Measurements from ENCODE around the gene LMX1A. TPM values are rescaled to one million over a fixed set of nuclear protein-coding genes. Genes with fewer than 3 reads are reported as not detected.

LMX1A gene
- total RNA-seq, 2 experiments from 2014 or later = not detected

DNA sequence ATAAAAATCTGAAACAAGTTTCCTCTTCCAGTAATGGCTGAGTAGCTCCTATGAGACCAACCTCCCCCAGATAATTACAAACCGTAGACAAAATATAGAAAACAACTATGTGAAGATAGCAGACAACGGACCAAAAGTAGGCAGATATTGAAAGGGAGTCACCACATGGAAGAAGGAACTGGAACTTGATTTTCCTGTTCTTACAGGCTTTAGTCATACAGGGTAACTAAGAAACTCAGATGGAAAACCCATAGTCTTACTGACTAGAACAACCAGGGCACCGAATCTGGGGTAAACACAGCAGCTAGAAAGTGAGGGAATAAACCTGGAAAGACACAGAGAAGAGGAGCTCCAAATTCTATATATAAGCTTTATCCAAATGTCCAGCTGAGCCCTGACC, 26.0 kb downstream of the LMX1A start:
- CTCF ChIA-PET = no interaction called here

DNA sequence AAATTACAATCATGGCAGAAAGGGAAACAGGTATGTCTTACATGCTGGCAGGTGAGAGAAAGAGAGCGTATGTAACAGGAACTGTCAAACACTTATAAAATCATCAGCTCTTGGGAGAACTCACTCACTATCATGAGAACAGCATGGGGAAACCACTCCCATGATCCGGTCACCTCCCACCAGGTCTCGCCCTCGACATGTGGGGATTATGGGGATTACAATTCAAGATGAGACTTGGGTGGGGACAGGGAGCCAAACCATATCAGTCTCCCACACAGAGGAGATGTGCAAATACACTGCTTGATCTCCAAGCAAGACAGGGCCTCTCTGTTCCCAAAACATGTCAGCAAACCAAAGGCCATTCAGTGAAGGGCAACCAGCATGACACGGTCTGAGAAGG, 27.4 kb downstream of the LMX1A start:
- CTCF ChIA-PET = no interaction called here
- POLR2A ChIA-PET = no interaction called here

More for the DNA sequence above, 26.0 kb downstream of the LMX1A start:
- POLR2A ChIA-PET = no interaction called here

DNA sequence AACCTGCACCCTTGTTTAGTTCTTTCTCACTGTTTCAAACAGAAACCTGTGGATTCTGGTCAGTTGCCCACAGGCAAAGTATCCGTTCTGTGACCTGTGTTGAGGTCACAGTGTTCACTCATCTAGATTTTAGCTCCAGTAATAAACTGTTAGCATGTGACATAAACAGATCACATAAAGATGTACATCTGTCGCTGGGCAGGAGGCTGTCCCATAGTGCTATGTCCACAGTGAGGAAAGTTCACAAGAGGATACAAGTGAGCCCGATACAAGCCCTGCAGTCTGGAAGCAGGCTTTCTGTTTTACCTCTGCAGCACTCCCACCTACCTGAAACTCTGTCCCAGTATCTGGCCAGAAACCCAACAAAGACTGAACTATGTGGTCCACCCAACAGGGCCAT, 28.4 kb downstream of the LMX1A start:
- ChIA-PET CTCF (no interaction called here), POLR2A (no interaction called here)

DNA sequence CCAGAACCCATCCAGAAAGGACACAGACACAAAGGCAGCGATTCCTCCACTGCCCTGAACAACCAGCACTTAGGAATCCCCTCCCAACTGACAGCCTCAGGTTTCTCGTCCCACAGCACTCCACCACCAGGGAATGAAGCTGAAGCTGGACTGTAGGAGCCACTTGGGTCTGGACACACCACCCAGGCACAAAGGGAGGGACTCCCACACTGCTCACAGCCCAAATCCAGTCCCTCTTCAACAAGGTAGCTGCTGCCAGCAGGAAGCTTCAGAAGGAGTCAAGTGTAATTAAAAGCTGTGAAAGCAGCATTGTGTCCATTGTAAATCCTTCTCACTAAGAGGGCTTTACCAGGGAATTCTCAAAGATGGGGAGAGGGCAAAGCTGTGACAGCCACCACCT, 29.0 kb downstream of the LMX1A start:
- POLR2A ChIA-PET = no interaction called here
- CTCF ChIA-PET = no interaction called here

DNA sequence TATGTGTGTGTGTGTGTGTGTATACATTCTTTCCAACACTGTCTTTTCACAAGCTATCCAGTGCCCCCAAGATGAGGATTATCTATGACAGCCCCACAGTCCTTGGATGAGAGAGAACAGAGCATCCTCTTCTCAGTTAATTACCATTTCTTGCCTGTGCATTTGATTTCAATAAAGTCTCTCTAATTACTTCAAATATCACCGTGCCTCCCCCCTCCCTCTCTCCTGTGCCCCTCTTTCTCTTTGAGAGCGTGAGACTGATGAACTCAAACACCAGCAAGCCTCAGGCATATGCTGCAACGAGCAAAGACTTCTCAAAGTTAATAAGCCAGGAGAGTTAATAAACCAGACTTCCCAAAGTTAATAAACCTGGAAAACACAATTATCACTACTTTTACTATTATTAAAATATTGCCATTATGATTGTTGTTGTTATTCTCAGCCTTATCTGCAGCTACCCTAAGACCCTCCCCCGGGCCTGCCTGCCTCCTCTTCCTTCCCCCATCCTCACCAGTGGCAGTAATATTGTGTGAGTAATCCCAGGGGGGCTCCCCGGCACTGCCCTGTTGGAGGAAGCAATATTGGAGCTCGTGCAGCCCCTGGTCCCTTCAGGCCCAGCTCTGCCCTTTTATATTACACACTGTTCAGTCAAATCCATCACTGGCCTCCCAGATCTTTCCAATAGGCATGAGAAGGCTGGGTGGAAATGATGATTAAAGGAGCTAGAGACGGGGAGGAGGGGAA, 30.9 kb downstream of the LMX1A start:
- CTCF ChIA-PET = interaction anchor here (0.6 kb wide), 1 partner anchor 14 kb away, joined by 3 read pairs; no protein-coding TSS in a partner anchor
- POLR2A ChIA-PET = no interaction called here

DNA sequence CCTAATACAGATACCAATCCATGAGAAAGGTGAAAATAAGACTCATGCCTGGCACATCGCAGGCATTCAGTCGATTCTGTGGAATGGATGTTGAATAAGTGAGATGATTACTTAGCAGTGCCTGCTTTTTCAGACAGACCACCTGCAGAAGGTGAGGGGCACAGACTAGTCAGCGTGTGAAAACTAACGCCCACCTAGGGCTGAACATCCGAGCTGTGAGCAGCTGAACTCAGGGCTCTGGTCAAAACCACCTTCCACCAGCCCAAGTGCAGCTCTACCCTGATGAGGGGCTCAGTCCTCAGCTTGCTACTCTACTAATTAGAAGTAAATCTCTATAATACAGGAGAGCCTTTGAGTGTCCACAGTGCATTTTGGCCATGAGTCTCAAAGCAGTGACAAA, 32.5 kb downstream of the LMX1A start:
- POLR2A ChIA-PET = no interaction called here

DNA sequence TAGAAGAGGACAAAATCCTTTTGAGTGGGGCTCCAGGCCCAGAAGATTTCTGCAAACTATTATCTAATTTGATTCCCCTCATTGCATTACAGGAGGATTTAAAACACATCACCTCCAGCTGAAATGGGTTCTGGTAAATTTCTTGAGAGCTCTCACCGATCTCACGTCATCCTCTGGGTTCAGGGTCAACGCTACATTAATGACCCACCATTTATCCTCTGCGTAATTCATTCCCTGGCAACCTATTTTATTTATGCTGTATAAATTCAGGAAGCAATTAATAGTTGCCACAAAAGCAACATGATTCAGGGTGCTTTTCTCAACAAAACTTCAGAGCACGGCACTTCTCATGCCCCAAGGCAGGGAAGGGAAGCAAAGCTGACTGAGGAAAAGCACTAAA, 38.9 kb downstream of the LMX1A start:
- CTCF ChIA-PET = no interaction called here
- POLR2A ChIA-PET = no interaction called here

More for the DNA sequence above, 32.5 kb downstream of the LMX1A start:
- CTCF ChIA-PET = no interaction called here

DNA sequence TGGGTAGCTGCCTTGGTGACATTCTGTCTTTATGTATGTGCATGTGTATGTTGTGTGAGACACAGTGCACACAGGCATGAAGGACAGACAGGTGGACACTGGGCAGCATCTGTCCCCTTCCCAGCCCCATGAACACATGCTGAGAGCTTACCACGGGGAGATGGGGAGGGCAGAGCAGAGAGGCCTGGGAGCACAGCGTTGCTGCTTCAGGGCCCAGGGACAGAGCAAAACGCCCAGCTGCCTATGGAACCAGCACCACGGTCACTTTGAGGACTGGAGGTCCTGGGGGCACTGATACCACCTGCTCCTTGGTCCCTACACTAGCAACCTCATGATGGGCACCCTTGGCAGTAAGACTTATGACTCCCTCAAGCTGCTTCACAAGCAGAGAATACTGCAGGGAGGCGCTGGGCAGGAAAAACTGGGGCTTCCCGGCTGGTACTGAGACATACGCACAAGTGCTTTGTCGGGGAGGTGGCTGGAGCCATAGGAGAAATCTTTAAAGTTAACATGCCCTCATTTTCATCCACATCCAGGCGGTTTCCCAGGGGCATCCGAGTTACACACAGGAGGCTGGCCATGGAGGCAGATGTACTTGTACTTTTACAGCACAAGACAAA, 40.3 kb downstream of the LMX1A start:
- CTCF ChIA-PET = no interaction called here
- POLR2A ChIA-PET = no interaction called here

DNA sequence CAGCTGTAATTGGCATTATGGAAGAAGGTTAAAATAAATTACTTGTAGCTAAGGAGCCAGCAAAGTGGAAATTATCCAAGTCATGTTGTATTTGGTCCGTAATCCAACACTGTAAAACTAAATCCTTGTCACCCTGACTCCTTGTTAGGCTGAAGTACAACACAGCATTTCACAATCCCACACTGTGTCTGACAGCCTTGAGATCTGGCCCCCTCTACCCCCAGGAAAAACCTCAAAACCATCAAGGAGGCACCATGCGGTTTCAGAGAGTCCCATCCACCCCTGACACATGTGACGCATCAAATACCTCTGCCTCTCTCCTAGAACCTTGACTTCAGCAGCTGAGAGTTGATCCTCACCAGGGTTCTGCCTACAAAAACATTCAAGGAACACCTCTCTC, 41.0 kb downstream of the LMX1A start:
- ChIA-PET POLR2A (no interaction called here), CTCF (no interaction called here)

DNA sequence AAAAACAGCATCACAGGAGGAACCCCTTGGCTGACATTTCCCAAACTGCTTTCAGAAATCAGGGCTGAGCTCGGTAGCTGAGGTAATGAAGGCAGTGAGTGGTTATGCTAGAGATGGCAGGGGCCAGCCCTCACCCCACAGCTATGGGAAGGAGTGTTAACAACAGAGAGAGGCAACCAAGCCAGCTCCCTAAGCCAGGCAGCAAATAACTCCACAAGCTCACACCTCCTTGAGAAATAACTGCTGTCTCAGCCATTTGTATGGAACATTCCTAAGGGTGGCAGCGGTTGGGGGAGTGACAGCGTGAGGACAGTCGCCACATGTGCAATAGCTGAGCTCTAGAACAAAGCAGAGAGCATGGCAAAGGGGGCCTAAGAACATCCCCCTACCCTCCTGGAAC, 42.6 kb downstream of the LMX1A start:
- ChIA-PET POLR2A (no interaction called here), CTCF (no interaction called here)

DNA sequence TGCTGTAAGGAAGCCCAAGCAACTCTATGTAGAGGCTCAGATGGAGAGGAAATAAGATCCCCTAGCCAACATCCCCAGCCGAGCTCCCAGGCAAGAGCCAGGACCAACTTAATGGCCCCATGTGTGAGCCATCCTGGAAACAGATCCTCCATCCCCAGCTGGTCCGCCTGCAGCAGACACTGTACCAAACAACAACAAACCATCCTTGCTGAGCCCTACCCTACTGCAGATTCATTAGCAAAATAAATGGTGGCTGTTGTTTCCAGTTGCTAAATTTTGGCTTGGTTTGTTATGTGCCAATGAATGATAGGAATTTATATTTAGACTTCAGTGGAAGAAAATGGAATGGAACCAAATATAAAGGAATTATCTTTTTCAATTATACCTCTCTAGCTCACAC, 43.9 kb downstream of the LMX1A start:
- ChIA-PET CTCF (no interaction called here), POLR2A (no interaction called here)

DNA sequence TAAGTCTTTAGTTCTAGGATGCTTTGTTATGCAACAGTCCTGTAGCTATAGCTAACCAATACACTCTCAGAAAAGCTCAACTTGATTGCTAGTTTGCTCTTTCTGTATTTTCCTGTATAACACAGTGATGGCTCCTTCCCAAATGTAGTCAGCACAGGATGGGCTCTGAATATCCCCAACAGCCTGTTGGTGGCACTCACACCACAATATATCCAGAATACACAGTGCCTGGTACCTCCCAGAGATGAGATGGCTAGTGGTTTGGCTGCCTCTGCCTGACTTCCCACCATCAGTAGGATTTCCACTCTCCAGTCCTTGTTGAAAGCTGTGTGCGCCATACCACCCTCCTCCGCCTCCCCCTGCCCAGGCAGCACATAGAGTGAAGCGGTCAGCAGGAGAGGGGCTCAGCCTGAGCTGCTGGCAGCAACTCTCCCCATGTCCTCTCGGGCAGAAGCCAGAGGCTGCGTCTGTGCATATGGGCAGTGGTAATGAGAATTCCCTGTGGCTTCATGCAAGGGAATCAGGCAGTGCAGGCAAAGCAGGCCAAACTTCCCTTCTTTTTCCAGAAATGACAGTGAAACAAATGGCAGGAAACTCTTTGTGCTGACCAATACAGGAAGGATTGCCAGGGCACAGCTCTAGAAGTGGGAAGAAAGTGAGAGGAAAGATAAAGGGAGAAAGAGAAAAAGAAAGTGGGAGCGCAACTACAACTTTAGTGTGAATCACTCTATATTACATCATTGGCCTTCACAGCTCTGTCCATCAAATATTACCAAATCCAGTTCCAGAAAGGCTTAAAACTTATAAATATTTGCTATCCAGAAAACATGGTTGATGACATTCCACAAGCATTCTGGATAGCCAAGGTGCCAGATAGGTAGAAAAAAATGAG, 49.7 kb downstream of the LMX1A start:
- ChIA-PET POLR2A (no interaction called here), CTCF (no interaction called here)

DNA sequence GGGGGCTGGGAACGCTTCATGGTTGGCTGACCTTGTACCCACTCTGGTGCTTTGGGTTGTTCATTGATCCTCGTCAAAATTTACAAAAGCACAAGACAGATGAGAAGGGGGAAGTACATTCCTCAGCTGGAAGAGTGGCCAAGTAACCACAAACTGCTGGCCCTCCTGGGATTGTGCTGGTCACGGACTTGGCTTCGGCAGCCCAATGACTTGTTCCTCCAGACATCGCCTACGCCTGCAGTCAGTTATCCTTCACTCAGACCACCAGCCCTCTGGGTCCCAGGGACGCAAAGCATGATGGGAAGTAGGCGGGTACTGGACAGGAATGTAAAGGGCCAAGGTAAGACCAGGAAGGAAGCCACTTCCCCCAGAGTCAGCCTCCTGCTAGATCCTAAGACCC, 53.1 kb downstream of the LMX1A start:
- CTCF ChIA-PET = no interaction called here
- POLR2A ChIA-PET = no interaction called here

DNA sequence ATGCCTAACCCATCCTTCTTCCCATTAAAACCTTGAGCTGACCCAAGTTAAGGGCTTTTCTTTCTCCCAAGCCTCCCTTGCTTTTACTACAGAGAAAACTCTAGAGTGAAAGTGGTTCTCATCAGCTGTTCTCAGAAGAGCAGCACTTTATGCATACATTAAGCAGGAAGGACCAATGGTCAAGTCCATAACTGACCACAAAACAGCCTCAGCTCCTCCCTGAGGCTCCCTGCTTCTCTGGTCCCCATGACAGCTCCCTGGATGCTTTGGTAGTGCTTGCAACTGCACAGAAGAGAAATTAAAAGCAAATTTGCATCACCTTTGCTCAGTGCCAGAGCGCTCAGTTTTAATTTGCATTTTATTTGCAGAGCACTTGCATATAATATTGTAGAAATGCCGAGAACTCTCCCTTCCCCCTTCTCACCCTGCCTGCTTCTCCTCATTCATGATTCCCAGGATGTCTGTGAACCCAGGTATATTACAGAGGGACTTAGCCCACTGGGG, 56.1 kb downstream of the LMX1A start:
- ChIA-PET CTCF (no interaction called here), POLR2A (no interaction called here)

DNA sequence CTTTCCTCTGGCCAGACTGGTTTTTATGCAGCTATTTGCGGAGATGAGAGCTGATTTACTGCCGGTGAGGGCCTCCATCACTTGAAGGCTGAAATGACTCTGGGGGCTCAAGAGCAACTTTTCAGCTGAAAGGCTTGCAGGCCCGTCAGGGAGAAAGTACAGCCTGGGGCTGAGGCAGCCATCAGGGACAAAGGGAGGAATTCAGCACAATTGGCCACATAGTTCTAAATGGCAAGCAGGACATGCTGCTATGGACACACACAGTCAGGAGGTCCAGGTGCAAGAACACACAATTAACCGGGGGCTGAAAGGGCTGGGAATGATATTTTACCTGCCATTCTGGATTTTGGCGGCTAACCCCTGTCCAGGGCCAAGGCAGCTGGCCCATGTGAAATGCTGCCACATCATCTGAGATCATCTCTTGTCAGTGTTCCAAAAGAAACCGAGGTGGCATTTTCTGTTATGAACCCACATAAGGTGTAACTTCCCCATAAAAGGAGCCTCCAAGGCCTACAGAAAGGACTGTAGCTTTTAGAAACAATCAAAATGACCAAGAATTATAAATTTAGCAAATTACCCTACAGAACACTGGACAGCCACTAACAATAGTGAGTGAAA, 58.2 kb downstream of the LMX1A start:
- POLR2A ChIA-PET = no interaction called here
- CTCF ChIA-PET = no interaction called here

DNA sequence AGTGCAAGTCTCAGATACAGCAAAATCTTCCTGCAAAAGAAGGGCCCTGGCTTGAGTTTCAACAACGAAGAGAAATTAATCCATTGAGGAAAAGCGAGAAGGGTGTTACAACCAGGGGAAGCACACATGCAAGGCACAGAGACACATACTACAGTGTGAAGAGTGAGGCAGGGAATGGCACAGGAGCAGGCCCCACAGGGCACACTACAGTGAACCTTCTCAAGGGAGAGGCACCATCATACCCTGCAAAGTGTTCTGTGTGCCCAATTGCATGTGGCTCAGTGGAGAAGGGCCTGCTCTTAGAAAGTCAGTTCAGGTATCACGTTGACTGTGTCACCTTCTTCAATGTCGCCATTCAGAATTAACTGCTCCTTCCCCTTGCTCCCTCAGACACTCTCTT, 60.3 kb downstream of the LMX1A start:
- CTCF ChIA-PET = no interaction called here
- POLR2A ChIA-PET = no interaction called here

DNA sequence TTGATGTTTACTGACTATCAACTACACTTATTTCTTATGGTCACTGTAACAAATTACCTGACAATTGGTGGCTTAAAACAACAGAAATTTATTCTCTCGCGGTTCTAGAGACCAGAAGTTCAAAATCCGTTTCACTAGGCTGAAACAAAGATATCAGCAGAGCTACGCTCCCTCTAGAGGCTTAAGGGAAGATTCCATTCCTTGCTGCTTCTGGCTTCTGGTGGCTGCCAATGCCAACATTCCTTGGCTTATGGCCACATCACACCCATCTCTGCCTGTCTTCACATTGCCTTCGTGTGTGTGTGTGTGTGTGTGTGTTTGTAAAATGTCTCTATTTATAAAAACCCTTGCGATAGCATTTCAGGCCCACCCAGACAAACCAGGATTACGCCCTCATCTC, 66.4 kb downstream of the LMX1A start:
- CTCF ChIA-PET = no interaction called here
- POLR2A ChIA-PET = no interaction called here

DNA sequence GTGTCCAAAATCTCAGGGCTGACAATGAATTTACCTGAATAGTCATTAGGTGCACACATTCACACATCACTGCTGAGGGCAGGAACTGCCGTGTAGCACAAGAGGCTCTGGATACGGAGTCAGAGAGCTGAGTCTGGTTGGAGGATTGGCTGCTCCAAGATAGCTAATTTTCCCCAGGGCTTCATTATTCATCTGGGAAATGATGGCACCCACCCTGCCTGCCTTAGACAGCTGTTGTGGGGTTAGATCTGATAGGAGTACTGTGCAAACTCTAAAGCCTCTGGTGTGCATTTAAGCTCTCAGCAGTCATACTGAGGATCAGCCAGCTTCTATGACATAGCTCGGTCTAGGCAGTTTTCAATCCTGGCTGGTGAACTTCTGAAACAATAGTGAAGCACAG, 67.0 kb downstream of the LMX1A start:
- CTCF ChIA-PET = no interaction called here
- POLR2A ChIA-PET = no interaction called here

DNA sequence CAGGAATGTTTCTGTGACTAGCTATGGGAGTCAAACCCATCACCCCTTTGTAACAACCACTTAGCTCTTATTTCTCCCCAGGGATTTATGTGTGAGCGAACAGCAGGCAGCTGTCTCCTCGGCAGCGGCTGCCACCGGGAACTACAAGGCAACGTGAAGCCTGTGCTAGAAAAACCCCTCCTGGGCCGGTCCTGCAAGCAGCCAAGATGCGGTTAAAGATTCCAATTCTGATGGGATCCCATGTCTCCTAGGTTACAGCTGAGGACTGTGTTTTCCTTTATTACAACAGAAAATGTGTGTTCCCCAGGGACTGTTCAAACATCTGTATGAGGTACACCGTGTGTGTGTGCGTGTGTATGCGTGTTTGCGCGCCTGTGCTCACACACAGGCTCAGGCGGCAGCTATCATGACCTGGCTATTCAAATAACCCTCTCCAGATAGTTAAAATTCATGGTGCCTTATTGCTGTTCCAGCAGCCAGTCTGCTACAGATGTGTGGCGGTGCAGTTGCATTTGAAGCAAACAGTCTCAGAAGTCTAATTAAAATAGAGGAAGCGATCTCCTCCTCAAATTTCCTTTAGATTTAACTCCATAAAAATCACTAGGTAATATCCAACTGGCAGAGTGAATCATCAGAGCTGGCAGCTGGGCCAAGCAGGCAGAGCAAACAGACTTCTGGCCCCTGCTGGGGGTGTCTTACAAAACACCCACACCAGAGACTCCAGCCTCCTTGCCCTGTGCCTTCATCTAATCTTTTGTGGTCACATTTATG, 68.0 kb downstream of the LMX1A start:
- POLR2A ChIA-PET = no interaction called here
- CTCF ChIA-PET = no interaction called here

DNA sequence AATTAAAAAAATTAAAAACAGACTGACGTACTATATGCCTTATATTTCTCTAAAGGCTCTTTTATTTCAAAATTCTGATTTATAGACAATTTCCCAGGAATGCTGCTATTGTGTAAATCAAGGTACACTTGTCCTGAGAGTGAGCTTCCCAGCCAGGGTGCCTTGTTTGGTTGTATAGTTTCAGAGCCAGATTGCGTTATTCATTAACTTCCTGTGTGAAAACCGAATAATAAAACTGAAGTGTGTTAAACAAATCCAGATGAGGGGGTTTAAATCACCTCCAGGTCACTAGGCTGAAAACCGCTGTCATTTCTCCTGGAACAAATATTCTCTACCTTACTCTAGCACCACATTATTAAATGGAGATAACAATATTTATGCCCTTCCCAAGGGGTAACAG, 68.7 kb downstream of the LMX1A start:
- CTCF ChIA-PET = no interaction called here
- POLR2A ChIA-PET = no interaction called here

Data from activated CD8-positive, alpha-beta memory T cell treated with anti-CD3 and anti-CD28 coated beads for 36 hours (primary cell).